Measurements from ENCODE around the gene NR2E1. TPM values are rescaled to one million over a fixed set of nuclear protein-coding genes. Genes with fewer than 3 reads are reported as not detected.

The NR2E1 gene
- polyA plus RNA-seq, 3 donors from 2014 or later = not detected

DNA sequence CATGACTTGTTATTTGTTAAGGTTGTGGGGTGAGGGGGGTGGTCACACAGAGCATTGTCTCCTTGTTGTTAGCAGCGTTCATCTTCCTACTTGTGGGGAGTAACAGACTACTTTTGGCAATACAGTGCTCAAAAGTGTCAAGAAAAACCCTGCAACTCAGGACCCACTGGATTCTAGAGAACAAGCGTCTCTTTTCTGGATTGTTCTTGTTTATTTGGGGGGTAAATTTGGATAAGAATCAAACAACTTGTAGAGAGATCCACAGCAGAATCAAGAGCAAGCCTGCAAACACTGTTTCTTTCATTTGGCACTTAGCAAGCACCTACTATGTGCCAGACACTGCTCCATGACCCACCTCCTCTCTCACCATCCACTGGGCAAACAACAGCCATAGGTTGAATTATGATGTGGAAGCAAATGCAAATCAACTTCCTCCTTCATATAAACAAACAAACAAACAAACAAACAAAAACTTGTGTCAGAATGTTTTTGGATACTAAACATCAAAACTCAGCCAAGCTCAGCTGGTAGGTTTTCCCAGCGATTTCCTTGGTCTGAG, 4.0 kb upstream of the NR2E1 start:
- Mint-ChIP-seq H3K27me3 (ENCODE audit: low read depth in 3 of 3) (peaks cover 32 to 74% (median 54%) of the 10 kb centered on the region in 3 donors), H3K9me3 (peaks cover 0 to 8% (median 0%) of the 10 kb centered on the region in 6 donors), H3K4me3 (no peak overlapping the region), H3K36me3 (peaks cover 0 to 3% (median 3%) of the 10 kb centered on the region in 3 donors), H3K27ac (no peak overlapping the region), H3K4me1 (peaks cover 21 to 29% of the 10 kb centered on the region in 2 donors)
- no peak for DNase-seq

- H3K27me3 Mint-ChIP-seq (ENCODE audit: low read depth in 3 of 3) = peaks cover 32 to 77% (median 59%) of the 10 kb centered on the region in 3 donors
- no peak for DNase-seq
- H3K9me3 Mint-ChIP-seq = peaks cover 0 to 8% (median 0%) of the 10 kb centered on the region in 6 donors
- H3K4me3 Mint-ChIP-seq = no peak overlapping the region
- no peak overlapping the region for H3K27ac Mint-ChIP-seq
- H3K36me3 Mint-ChIP-seq = peaks cover 0 to under 1% (median under 1%) of the 10 kb centered on the region in 3 donors
- H3K4me1 Mint-ChIP-seq = peaks cover 25 to 32% of the 10 kb centered on the region in 2 donors
Observed at GRCh38 chr6:108163267-108163643, 2.6 kb upstream of the NR2E1 start.

- no peak overlapping the region for H3K27ac Mint-ChIP-seq
- H3K27me3 Mint-ChIP-seq (ENCODE audit: low read depth in 3 of 3) = peaks cover 27 to 73% (median 52%) of the 10 kb centered on the region in 3 donors
- peaks cover 22 to 27% of the 10 kb centered on the region in 2 donors for H3K4me1 Mint-ChIP-seq
- H3K36me3 Mint-ChIP-seq = no peaks in the 10 kb centered on the region
- H3K4me3 Mint-ChIP-seq = no peak overlapping the region
- DNase-seq = no peak
- H3K9me3 Mint-ChIP-seq = peaks cover 0 to 8% (median 0%) of the 10 kb centered on the region in 6 donors
Observed at GRCh38 chr6:108163644-108164542, 1.9 kb upstream of the NR2E1 start.

DNA sequence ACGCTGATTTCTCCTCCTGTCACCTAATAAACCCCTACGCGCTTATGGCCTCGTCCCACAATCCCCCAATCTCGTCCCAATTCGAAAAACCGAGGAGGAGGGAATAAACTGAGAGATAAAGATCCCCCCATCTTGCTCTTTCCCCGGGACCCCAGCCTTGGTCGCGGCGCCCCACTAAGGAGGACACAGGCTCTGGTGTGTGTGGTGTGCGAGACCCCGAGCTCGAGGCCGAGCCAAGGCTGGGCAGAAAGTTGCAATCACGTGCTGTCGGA, 1.3 kb upstream of the NR2E1 start:
- Mint-ChIP-seq H3K4me3 (no peak overlapping the region), H3K4me1 (peaks cover 27 to 31% of the 10 kb centered on the region in 2 donors), H3K27me3 (ENCODE audit: low read depth in 3 of 3) (peaks cover 25 to 70% (median 50%) of the 10 kb centered on the region in 3 donors), H3K27ac (no peak overlapping the region), H3K36me3 (no peaks in the 10 kb centered on the region), H3K9me3 (peaks cover 0 to 8% (median 0%) of the 10 kb centered on the region in 6 donors)
- no peak for DNase-seq

GRCh38 chr6:108164815-108165706, 761 bp upstream of the NR2E1 start:
- H3K4me3 Mint-ChIP-seq = peak overlapping the region in 1 of 5 donors; percentile 23
- H3K27me3 Mint-ChIP-seq (ENCODE audit: low read depth in 3 of 3) = peaks cover 20 to 64% (median 48%) of the 10 kb centered on the region in 3 donors

GRCh38 chr6:108166664-108167448, 1.0 kb downstream of the NR2E1 start:
- peaks cover 30 to 37% of the 10 kb centered on the region in 2 donors for H3K4me1 Mint-ChIP-seq
- no peak overlapping the region for H3K27ac Mint-ChIP-seq
- H3K36me3 Mint-ChIP-seq = no peaks in the 10 kb centered on the region
- peak overlapping the region in 3 of 5 donors; percentile 42 to 56 (median 51) for H3K4me3 Mint-ChIP-seq
- H3K9me3 Mint-ChIP-seq = peaks cover 0 to 8% (median 0%) of the 10 kb centered on the region in 6 donors
- H3K27me3 Mint-ChIP-seq (ENCODE audit: low read depth in 3 of 3) = peaks cover 24 to 58% (median 50%) of the 10 kb centered on the region in 3 donors
- no peak for DNase-seq

More at GRCh38 chr6:108164815-108165706, 761 bp upstream of the NR2E1 start:
- Mint-ChIP-seq H3K27ac (no peak overlapping the region), H3K36me3 (no peaks in the 10 kb centered on the region), H3K9me3 (peaks cover 0 to 8% (median 0%) of the 10 kb centered on the region in 6 donors), H3K4me1 (peaks cover 27 to 31% of the 10 kb centered on the region in 2 donors)
- DNase-seq = no peak

DNA sequence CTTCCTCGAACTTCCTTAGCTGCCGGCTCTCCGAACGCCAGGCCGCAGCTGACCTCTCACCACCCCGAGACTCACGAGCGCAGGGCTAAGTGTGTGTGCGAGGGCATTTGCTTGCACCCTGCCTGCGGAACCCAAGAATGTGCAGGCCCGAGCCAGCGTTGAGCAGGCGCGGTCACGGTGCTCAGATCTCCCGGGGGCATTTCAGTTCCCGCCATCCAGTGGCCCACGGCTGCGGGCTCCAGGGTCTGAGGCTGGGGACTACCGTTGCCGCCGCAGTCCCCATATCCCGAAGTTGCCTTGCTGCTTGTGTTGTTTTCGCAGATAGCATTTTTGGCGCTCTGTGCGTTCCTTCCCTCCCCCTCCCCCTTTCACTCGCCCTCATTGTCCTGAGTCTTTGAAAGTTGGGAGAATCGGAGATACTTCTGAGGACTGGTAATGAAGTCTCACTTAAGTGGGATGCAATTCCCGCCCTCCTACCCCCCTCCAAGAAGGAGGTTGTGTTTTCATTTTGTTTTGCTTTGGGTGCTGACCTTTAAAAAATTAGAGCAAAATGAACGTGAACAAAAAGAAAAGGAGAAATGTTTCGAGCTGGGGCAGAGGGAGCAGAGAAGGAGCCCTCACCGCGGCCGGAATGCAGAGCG, 1.7 kb downstream of the NR2E1 start:
- peaks cover 0 to 2% (median 0%) of the 10 kb centered on the region in 6 donors for H3K9me3 Mint-ChIP-seq
- H3K27ac Mint-ChIP-seq = no peak overlapping the region
- peak overlapping the region; percentile 30 to 56 (median 51) for H3K4me3 Mint-ChIP-seq
- H3K36me3 Mint-ChIP-seq = no peaks in the 10 kb centered on the region
- peaks cover 27 to 57% (median 57%) of the 10 kb centered on the region in 3 donors for H3K27me3 Mint-ChIP-seq (ENCODE audit: low read depth in 3 of 3)
- peaks cover 30 to 37% of the 10 kb centered on the region in 2 donors for H3K4me1 Mint-ChIP-seq
- no peak for DNase-seq

- DNase-seq = no peak
- Mint-ChIP-seq H3K9me3 (peaks cover 0 to 2% (median 0%) of the 10 kb centered on the region in 6 donors), H3K4me3 (peak overlapping the region in 4 of 5 donors; percentile 30 to 56 (median 49)), H3K27me3 (ENCODE audit: low read depth in 3 of 3) (peaks cover 25 to 62% (median 56%) of the 10 kb centered on the region in 3 donors), H3K4me1 (peaks cover 30 to 37% of the 10 kb centered on the region in 2 donors), H3K36me3 (no peaks in the 10 kb centered on the region), H3K27ac (no peak overlapping the region)
Observed at GRCh38 chr6:108168090-108168463, 2.3 kb downstream of the NR2E1 start.

DNA sequence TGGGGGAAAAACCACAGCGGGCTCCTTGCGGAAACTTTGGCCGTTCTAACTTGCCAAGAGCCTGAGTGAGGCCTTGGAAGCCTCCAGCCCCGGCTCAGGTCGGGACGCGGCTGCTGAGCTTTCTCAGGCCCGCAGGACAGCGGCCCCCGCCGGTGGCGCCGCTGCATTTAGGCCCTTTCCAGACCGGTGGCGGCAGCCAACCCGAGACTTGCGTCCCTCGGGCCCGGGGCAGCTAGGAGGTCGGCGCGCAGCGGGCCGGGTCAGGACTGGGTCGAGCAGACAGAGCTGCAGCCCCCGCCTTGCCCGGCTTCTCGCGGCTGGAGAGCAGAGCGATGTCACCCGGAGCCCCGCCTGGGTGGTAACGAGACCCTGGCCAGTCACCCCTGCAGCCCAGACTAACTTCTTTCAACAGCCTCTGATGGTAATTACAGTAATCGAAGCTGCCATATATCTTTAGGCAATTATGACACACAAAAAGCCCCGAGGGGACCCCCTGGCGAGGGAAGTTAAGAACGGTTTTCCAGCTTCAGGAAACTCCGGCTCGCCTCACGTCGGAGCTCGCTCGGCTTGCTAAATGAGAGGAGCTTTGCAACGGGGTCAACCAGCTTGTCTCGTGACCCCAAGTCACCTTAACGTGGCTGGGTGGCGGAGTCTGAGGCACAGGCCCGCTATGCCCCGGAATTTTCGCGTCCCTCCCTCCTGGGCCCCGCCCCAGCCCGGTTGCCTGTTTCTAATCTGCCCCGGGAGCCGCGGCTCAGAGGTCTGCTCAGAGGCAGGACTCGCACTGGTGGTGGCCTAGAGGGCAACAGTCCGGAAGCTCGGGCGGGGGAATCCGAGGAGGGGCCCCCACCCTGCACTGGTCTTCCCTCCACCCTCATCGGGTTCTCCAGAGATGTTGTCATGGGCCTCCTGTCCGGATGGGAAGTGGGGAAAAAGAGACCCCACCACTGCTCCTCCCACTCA, 3.0 kb downstream of the NR2E1 start:
- Mint-ChIP-seq H3K4me3 (peak overlapping the region; percentile 12 to 55 (median 49)), H3K9me3 (peaks cover 0 to 2% (median 0%) of the 10 kb centered on the region in 6 donors), H3K36me3 (no peaks in the 10 kb centered on the region), H3K27me3 (ENCODE audit: low read depth in 3 of 3) (peaks cover 24 to 57% (median 51%) of the 10 kb centered on the region in 3 donors), H3K27ac (no peak overlapping the region), H3K4me1 (peaks cover 30 to 37% of the 10 kb centered on the region in 2 donors)
- no peak for DNase-seq

GRCh38 chr6:108169464-108170331, 3.9 kb downstream of the NR2E1 start:
- peaks cover 32 to 37% of the 10 kb centered on the region in 2 donors for H3K4me1 Mint-ChIP-seq
- peaks cover 24 to 56% (median 50%) of the 10 kb centered on the region in 3 donors for H3K27me3 Mint-ChIP-seq (ENCODE audit: low read depth in 3 of 3)
- no peaks in the 10 kb centered on the region for H3K36me3 Mint-ChIP-seq
- H3K9me3 Mint-ChIP-seq = peaks cover 0 to 2% (median 0%) of the 10 kb centered on the region in 6 donors
- H3K4me3 Mint-ChIP-seq = peak overlapping the region; percentile 12 to 55 (median 49)
- no peak overlapping the region for H3K27ac Mint-ChIP-seq
- DNase-seq = no peak

All from immature natural killer cell (primary cell).